Endodermal cell (in vitro differentiated cells): Measurements from ENCODE around the gene HDAC4. TPM values are rescaled to one million over a fixed set of nuclear protein-coding genes. Genes with fewer than 3 reads are reported as not detected.
A peak's percentile ranks its signal among the peaks of the same experiment; 100 is the strongest.

Source experiments
- DNase-seq: peaks from one replicate; pipeline ENCODE4 v3.0.0-alpha.2; 2017
- H3K27ac ChIP-seq: 2 replicates; pipeline ENCODE4 v1.5.1; 2013; ENCODE audit warnings: mild to moderate bottlenecking, low read depth, low read length, moderate library complexity
- H3K27me3 ChIP-seq: 2 replicates; pipeline ENCODE4 v1.6.1; 2013; ENCODE audit warnings: mild to moderate bottlenecking, low read length, moderate library complexity; ENCODE audit not compliant: insufficient read depth, control insufficient read depth, poor library complexity, severe bottlenecking
- H3K36me3 ChIP-seq: 2 replicates; pipeline ENCODE4 v1.7.0; 2013; ENCODE audit warnings: mild to moderate bottlenecking, low read length, moderate library complexity; ENCODE audit not compliant: control insufficient read depth, insufficient read depth
- H3K4me1 ChIP-seq: one replicate; pipeline ENCODE4 v1.7.0; 2013; ENCODE audit warnings: low read length; ENCODE audit not compliant: control insufficient read depth, insufficient read depth
- H3K4me3 ChIP-seq: 2 replicates; pipeline ENCODE4 v1.5.1; 2013; ENCODE audit warnings: mild to moderate bottlenecking, low read length, moderate library complexity
- H3K9ac ChIP-seq: 2 replicates; pipeline ENCODE4 v1.6.1; 2013; ENCODE audit warnings: mild to moderate bottlenecking, low read length, moderate library complexity; ENCODE audit not compliant: poor library complexity, severe bottlenecking; ENCODE audit errors: extremely low read depth
- H3K9me3 ChIP-seq: 2 replicates; pipeline ENCODE4 v1.6.1; 2013; ENCODE audit warnings: mild to moderate bottlenecking, low read length, moderate library complexity; ENCODE audit not compliant: control insufficient read depth
- H3K27ac Mint-ChIP-seq: 2 replicates; pipeline ENCODE4 v1.8.0; 2020; ENCODE audit warnings: mixed read lengths
- H3K27me3 Mint-ChIP-seq: 2 replicates; pipeline ENCODE4 v1.8.0; 2021; ENCODE audit warnings: mild to moderate bottlenecking, mixed read lengths; ENCODE audit not compliant: insufficient read depth
- H3K36me3 Mint-ChIP-seq: 2 replicates; pipeline ENCODE4 v1.8.0; 2020; ENCODE audit warnings: low read depth, mixed read lengths
- H3K4me1 Mint-ChIP-seq: 2 replicates; pipeline ENCODE4 v1.8.0; 2020; ENCODE audit warnings: mixed read lengths
- H3K4me3 Mint-ChIP-seq: 2 replicates; pipeline ENCODE4 v1.8.0; 2020; ENCODE audit warnings: mild to moderate bottlenecking, moderate library complexity, mixed read lengths
- H3K9me3 Mint-ChIP-seq: 2 replicates; pipeline ENCODE4 v1.8.0; 2020; ENCODE audit warnings: mild to moderate bottlenecking, mixed read lengths
- WGBS, 2 experiments: methylation state at CpG; one replicate each; pipeline versions ENCODE4 v1.1.5 to v1.1.7; 2013; ENCODE audit warnings: missing lambda C conversion rate in 2 of 2, mixed read lengths in 1 of 2; ENCODE audit not compliant: insufficient coverage in 1 of 2, insufficient read length in 1 of 2; 5-methylcytosine and 5-hydroxymethylcytosine counted together
- total RNA-seq, 2 donors: library from RNA; stranded (reverse); fragmentation: NEBNext Ultra II Directional in 1 of 2; extraction: Animal tissue kit (Norgen Biotek cat#: 25700) in 1 of 2; gene quantifications; 2 replicates in 1 of 2; 3 replicates in 1 of 2; pipeline ENCODE4 v1.2.1, GENCODE V29; 2021
- TF ChIP-seq, protein P1 (sequence below): fragments of 200-600 bp; sonication (generic); conservative IDR thresholded peaks from 2 replicates; pipeline ENCODE4 v1.5.0; 2021; ENCODE audit warnings: antibody characterized with exemption, mild to moderate bottlenecking

HDAC4 gene
- total RNA-seq, 2 donors from 2014 or later = 45.7 to 51.2 TPM

GRCh38 chr2:239365782-239366435 lies 34.9 kb downstream of the HDAC4 start:
- H3K4me3 ChIP-seq = no peak overlapping the region
- WGBS, 2 experiments = 92 to 94% methylated on average over 29 to 32 of the region's 32 CpGs
- H3K27ac ChIP-seq = no peak overlapping the region

DNA sequence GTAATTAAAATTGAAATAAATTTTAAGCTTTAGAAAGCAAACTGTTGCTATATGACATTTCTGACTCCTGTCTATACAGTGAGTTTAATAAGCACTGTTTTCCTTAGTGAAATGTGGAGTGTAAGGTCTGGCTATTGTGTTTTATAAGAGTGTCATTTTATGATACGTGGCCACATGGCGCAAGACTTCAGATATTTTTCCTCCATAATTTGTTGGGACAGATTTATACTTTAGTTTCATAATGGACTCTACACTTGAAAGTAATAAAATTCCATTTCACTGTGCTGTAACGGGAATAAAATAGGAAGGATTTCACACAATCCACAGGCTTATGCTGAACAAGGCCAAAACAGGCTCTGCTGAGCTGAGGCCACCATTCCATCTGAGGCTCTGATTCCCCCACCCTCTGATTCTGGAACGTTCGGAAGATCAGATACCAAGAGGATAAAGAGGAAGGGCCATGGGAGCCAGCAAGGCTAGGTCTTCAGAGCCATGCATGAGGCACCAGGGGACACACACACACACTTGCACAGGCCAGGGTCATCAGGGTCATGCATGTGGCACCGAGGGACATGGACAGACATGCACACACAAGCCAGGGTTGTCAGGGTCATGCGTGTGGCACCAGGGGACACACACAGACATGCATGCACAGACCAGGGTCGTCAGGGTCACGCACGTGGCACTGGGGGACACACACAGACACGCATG lies 35.6 kb downstream of the HDAC4 start:
- Mint-ChIP-seq H3K27ac (peak overlapping the region; percentile 55), H3K36me3 (peaks cover 6% of the 10 kb centered on the region), H3K27me3 (no peaks in the 10 kb centered on the region), H3K4me1 (peaks cover 13% of the 10 kb centered on the region), H3K4me3 (no peak overlapping the region), H3K9me3 (no peaks in the 10 kb centered on the region)
- TF ChIP-seq, protein P1, sequence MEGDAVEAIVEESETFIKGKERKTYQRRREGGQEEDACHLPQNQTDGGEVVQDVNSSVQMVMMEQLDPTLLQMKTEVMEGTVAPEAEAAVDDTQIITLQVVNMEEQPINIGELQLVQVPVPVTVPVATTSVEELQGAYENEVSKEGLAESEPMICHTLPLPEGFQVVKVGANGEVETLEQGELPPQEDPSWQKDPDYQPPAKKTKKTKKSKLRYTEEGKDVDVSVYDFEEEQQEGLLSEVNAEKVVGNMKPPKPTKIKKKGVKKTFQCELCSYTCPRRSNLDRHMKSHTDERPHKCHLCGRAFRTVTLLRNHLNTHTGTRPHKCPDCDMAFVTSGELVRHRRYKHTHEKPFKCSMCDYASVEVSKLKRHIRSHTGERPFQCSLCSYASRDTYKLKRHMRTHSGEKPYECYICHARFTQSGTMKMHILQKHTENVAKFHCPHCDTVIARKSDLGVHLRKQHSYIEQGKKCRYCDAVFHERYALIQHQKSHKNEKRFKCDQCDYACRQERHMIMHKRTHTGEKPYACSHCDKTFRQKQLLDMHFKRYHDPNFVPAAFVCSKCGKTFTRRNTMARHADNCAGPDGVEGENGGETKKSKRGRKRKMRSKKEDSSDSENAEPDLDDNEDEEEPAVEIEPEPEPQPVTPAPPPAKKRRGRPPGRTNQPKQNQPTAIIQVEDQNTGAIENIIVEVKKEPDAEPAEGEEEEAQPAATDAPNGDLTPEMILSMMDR = no peak
- Histone ChIP-seq H3K4me1 (no peaks in the 10 kb centered on the region), H3K27ac (no peak overlapping the region), H3K9ac (no peak overlapping the region), H3K4me3 (no peak overlapping the region), H3K36me3 (no peaks in the 10 kb centered on the region), H3K27me3 (no peaks in the 10 kb centered on the region), H3K9me3 (no peaks in the 10 kb centered on the region)
- no peak for DNase-seq
- WGBS, 2 experiments = 96% methylated on average over 8 to 11 of the region's 11 CpGs

More at GRCh38 chr2:239365782-239366435, 34.9 kb downstream of the HDAC4 start:
- no peaks in the 10 kb centered on the region for H3K27me3 ChIP-seq
- Mint-ChIP-seq H3K4me1 (peaks cover 7% of the 10 kb centered on the region), H3K27ac (peak overlapping the region; percentile 55), H3K9me3 (no peaks in the 10 kb centered on the region), H3K36me3 (peaks cover 6% of the 10 kb centered on the region), H3K4me3 (no peak overlapping the region), H3K27me3 (no peaks in the 10 kb centered on the region)
- H3K4me1 ChIP-seq = no peaks in the 10 kb centered on the region
- TF ChIP-seq, protein P1 = no peak
- H3K9me3 ChIP-seq = no peaks in the 10 kb centered on the region
- no peak for DNase-seq
- no peaks in the 10 kb centered on the region for H3K36me3 ChIP-seq
- no peak overlapping the region for H3K9ac ChIP-seq

- Histone ChIP-seq H3K36me3 (no peaks in the 10 kb centered on the region), H3K4me1 (no peaks in the 10 kb centered on the region), H3K27me3 (no peaks in the 10 kb centered on the region), H3K4me3 (no peak overlapping the region), H3K9ac (no peak overlapping the region), H3K9me3 (no peaks in the 10 kb centered on the region), H3K27ac (no peak overlapping the region)
- Mint-ChIP-seq H3K4me3 (no peak overlapping the region), H3K27me3 (no peaks in the 10 kb centered on the region), H3K27ac (no peak overlapping the region), H3K9me3 (no peaks in the 10 kb centered on the region), H3K4me1 (peaks cover 13% of the 10 kb centered on the region), H3K36me3 (peaks cover 2% of the 10 kb centered on the region)
- WGBS, 2 experiments = 74 to 89% methylated on average over 5 to 21 of the region's 21 CpGs
- TF ChIP-seq, protein P1 = peak; percentile 26
- peak; percentile 41 for DNase-seq
Measured at GRCh38 chr2:239363946-239364637, 36.7 kb downstream of the HDAC4 start.
